ENCODE data around the gene SPAG16.

DNA sequence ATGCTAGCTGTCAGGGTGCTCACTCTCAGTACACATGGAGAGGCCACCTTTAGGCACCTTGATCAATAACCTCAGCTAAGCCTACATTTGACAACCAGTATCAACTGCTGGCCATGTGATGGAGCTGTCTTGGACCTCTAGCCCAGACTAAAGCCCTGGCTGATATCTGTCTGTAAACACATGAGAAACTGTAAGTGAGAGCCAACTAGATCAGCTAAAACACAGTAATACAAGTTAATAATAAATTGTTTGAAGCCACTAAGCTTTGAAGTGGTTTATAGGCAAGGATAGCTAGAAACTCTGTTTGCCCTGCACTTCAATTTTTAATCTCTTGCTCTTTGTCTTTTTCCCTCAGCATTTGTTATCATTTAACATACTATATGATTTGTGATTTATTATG, 407.1 kb downstream of the SPAG16 start:
- TF ChIP-seq, protein P1, sequence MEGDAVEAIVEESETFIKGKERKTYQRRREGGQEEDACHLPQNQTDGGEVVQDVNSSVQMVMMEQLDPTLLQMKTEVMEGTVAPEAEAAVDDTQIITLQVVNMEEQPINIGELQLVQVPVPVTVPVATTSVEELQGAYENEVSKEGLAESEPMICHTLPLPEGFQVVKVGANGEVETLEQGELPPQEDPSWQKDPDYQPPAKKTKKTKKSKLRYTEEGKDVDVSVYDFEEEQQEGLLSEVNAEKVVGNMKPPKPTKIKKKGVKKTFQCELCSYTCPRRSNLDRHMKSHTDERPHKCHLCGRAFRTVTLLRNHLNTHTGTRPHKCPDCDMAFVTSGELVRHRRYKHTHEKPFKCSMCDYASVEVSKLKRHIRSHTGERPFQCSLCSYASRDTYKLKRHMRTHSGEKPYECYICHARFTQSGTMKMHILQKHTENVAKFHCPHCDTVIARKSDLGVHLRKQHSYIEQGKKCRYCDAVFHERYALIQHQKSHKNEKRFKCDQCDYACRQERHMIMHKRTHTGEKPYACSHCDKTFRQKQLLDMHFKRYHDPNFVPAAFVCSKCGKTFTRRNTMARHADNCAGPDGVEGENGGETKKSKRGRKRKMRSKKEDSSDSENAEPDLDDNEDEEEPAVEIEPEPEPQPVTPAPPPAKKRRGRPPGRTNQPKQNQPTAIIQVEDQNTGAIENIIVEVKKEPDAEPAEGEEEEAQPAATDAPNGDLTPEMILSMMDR (IDR thresholded peaks at IDR 0.05), result no peak
- TF ChIP-seq POLR2A (IDR thresholded peaks at IDR 0.05), result no peak
